GM18520 (cell line): Measurements from ENCODE around the gene HOTAIR.

Experiments
- ATAC-seq: cut with Tn5 transposase; IDR thresholded peaks from one replicate; pipeline ENCODE4 v1.9.1; 2021; ENCODE audit not compliant: unreplicated experiment

The HOTAIR gene

DNA sequence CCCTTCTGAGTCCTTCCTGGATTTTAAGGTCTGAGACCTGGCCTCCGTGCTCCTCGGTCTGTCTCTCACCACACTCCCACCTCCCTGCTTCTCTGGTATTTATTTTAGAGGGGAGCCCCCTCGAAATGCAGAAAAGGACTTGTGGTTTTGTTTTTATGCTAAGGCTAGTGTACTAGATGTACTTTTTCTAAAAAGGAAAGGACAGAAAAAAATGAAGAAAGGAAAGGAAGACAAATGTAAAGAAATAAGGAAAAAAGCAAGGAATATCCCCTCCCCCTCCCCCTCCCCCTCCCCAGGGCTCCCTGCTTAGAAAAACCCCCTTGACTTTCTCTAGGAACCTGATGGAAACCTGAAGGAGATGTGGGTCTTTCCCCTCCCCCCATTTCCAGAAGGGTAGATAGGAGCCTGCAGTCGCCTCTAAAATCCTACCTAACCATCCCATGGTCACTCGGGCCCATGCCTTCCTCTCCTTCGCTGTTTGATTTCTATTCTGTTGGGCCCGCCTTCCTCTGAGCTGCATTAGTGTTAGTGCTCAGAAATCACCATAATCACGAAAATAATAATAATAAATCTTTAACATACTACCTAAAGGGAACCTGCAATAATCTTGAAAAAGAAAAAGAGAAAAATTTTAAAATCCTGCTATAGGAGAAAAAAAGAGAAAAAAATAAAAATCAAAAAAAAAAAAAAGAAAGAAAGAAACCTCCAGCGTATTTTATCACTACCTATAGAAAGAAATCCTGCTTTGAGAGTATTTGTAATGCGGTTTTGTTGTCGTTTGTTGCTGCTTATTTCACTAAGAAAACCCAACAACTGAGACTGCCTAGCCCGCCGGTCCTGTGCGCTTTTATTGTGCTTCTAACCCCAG, 37.1 kb upstream of the HOTAIR start:
- no peak for ATAC-seq

- ATAC-seq = no peak
Measured at GRCh38 chr12:54010972-54011664, 36.4 kb upstream of the HOTAIR start.

GRCh38 chr12:54010053-54010971, 35.6 kb upstream of the HOTAIR start:
- no peak for ATAC-seq

DNA sequence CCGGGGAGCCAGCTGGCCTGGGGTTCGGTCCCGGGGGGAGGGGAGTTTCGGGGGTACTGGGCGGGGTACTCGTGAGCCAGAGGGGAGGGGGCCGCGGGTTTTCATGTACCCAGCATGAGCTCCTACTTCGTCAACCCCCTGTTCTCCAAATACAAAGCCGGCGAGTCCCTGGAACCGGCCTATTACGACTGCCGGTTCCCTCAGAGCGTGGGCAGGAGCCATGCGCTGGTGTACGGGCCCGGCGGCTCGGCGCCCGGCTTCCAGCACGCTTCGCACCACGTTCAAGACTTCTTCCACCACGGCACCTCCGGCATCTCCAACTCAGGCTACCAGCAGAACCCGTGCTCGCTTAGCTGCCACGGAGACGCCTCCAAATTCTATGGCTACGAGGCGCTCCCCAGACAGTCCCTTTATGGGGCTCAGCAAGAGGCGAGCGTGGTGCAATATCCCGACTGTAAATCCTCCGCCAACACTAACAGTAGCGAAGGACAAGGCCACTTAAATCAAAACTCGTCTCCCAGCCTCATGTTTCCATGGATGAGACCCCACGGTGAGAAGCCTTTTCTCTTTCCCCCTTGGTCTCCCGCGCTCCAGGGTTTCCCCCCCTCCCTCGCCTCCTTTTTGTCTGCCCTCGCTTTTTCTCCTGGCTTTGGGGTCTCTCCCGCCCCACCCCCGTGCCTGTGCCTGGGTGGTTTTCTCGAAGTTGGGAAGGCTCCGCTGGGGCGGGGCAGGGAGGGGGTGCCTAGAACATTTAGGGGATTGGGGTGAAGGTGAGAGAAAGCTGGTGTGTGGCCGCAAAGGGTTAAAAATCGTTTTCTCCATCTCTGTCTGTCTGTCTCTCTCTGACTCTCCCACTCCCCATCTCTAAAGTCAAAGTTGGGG, 34.7 kb upstream of the HOTAIR start:
- ATAC-seq = no peak

- no peak for ATAC-seq
Measured at GRCh38 chr12:54008260-54008552, 33.5 kb upstream of the HOTAIR start.

DNA sequence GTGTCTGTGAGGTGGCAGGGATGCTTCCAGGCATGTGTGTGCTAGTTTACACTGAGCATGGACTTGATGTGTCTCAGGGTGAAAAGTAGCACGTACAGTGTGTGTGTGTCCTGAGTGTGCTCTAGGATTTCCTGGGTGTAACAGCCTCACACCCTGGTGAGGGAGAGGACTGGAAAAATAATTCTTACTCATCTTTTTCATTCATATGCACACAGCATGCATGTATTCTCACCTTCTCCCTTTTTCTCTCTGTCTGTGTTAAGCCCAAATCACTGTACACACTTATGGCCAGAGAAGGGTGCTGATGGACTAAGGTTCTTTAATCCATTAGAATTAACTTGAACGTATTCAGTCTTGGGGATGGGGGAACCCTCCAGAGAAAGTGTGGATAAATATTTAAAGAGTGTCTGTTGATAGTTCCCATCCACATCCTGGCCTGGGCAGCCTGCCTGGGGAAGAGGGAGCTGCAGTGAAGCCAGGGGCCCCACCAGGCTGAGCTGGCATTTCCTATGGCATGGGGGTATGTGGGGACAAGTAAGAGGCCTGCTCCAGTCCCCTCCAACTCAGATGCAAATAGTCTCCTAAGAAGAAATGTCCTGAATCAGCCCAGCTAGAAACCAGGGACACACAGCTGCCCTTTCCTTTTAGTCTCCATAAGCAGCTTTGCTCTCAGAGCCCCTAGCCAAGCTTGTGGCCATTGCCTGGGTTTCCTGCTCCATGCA, 32.9 kb upstream of the HOTAIR start:
- no peak for ATAC-seq

DNA sequence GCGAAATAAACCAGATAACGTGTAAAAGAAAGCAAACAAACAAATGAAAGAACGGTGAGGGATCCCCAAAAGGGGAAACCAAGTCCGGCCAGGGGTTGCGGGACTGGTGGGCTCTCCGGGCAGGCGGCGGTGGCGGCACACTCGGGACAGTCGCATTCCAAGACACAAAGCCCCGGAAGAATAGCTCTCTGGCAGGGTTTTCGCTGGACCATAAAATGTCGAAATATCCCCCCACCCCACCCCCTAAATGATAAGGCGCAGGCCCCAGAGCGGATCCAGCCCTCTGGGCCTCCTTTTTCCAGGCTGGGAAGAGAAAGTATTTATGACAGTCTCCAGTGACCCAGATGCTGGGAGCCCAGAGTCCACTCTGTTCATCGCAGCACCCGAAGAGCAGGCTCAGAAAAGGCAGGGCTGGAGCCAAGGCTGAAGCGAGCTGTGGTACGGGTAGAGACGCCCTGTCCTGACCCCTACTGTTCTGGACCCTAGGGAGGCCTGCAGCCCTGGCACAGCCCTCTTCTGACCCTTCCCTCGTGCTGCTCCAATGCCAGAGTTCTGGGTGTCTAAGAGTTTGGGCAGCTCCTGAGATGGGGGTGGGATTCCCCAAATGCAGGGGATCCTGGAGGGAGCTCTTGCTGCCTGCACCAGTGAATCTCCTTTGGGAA, 31.9 kb upstream of the HOTAIR start:
- ATAC-seq = no peak

DNA sequence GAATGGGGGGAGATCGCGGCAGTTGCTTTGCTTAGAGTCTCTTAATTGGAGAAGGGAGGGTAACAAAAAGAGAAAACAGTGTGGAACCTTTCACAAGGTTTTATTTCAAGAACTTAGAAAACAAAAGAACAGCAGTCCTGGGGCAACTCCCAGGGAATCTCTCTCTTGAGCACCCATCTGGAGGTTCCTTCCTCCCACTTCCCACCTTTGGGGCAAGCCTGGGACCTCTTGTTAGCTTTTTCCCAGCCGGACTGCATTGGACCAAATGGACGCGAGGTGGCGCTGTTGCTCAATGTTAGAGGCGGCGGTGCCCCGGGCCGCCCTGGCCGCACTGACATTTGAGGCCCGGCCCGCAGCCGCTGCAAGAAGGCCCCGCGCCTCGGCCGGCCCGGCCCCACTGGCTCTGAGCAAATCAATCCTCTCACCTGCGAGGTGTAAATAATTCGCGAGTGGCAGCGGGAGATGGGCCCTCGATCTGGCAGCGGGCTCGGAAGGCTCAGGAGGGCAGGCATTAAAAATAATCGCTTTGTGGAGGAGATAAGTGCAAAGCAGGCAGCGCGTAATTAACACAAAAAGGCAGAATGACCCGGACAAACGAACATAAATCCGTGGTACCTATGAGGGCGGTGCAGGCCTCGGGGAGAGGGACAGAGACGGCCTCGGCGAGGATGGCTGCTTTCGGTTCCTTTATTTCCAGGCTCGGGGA, 31.3 kb upstream of the HOTAIR start:
- peak; percentile 41 for ATAC-seq

- ATAC-seq = no peak
Measured at GRCh38 chr12:54005531-54005852, 30.7 kb upstream of the HOTAIR start.

GRCh38 chr12:54004841-54005530, 30.2 kb upstream of the HOTAIR start:
- ATAC-seq = no peak

DNA sequence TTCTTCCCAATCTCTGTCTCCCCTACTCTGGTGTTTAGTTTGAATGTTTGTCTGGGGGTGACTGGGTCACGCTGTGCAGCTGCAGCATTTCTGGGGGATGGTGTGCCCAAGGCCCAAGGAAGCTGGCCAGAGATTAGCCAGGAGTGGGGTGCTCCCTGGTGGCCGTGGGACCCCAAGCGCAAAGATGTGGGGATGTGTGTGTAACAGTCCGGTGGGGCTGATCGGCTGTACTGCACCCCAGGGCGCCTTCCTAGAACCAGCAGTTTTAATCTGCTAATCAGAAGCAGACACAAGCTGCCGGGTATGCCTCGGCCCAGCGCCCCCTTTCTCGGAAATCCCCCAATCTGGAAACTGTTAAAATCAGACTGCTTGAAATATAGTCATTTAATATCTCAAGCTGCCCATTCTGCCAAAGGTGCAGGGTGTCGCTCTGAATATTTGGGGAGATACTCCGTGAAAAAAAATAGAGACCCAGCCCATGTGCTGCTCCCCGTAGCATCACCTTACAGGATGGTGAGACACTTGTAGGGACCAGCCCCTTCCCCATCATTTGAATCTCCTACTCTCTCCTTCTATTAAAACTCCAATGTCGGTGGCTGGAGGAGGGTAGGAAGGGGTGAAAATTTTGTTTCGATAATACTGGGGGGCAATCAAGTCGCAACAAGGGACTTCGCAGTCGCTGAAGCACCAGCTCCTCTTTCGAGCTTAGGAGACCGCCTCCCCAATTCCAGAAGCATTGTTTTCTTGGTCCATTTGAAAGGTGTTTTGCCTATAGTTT, 29.5 kb upstream of the HOTAIR start:
- ATAC-seq = no peak

- no peak for ATAC-seq
Measured at GRCh38 chr12:54003625-54004024, 28.9 kb upstream of the HOTAIR start.

- ATAC-seq = no peak
Measured at GRCh38 chr12:54002915-54003389, 28.2 kb upstream of the HOTAIR start.

DNA sequence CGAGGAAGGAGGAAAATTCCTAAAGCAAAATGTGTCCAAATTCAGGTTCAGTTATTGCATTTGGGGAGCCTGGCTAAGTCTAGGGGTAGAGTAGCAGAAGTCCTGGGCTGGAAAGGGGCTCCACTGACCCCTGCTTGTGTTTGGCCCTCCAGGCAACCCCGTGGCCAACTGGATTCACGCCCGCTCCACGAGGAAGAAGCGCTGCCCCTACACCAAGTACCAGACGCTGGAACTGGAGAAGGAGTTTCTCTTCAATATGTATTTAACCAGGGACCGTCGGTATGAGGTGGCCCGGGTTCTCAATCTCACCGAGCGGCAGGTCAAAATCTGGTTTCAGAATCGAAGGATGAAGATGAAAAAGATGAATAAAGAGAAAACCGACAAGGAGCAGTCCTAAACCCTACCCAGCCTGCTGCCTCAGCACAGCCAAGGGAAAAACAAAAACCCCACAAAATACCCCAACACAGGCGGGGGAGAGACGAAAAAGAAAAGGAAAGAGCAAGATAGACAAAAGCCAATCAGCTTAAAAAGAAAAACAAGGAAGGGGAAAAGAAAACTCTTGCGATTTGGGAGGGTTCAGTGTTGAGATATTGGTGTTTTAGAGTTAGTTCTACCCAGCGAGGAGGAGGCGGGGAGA, 27.6 kb upstream of the HOTAIR start:
- no peak for ATAC-seq

- no peak for ATAC-seq
Measured at GRCh38 chr12:54001283-54002187, 26.8 kb upstream of the HOTAIR start.
